Measurements from ENCODE around the gene AGRN. TPM values are rescaled to one million over a fixed set of nuclear protein-coding genes. Genes with fewer than 3 reads are reported as not detected.

Gene AGRN
- polyA plus RNA-seq, 3 donors, result 0.06 to 4.7 (median 0.43) TPM

DNA sequence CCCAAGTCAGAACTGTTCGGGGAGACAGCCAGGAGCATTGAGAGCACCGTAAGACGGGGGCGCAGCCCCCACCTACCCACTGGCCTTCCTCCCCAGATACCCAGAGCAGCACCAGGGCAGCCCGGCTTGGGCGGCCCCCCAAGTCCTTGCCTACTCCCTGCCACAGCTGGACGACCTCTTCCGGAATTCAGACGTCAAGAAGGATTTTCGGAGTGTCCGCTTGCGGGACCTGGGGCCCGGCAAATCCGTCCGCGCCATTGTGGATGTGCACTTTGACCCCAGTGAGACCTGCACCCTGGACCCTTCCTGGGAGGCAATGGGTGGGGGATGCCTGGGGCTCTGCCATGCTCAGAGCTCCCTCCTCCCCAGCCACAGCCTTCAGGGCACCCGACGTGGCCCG, 27.5 kb downstream of the AGRN start:
- no peak overlapping the region for H2AFZ ChIP-seq (ENCODE audit: insufficient read depth, low read depth, low read length, poor library complexity, severe bottlenecking)
- H4K20me1 ChIP-seq (ENCODE audit: insufficient read depth, low read length), result no peaks in the 10 kb centered on the region
- Mint-ChIP-seq H3K4me3 (no peak overlapping the region), H3K9me3 (peaks cover 0 to 9% (median 3%) of the 10 kb centered on the region in 7 donors), H3K27me3 (ENCODE audit: low read depth in 3 of 3) (peaks cover 0 to 4% (median 0%) of the 10 kb centered on the region in 3 donors), H3K4me1 (no peaks in the 10 kb centered on the region), H3K27ac (no peak overlapping the region), H3K36me3 (no peaks in the 10 kb centered on the region)
- H3K27me3 ChIP-seq (ENCODE audit: control insufficient read depth in 2 of 2, insufficient read depth in 2 of 2, low read length in 2 of 2), result no peaks in the 10 kb centered on the region
- intact Hi-C loops (cut with micrococcal nuclease), result no loop called here
- H3K27ac ChIP-seq (ENCODE audit: low read depth in 1 of 2, low read length in 2 of 2), result no peak overlapping the region
- H3K4me2 ChIP-seq (replicated peaks; ENCODE audit: extremely low read depth, low read length, poor library complexity, severe bottlenecking), result no peak overlapping the region
- H3K36me3 ChIP-seq (replicated peaks in 1 of 2; ENCODE audit: control insufficient read depth in 1 of 2, insufficient read depth in 2 of 2, low read length in 2 of 2), result no peaks in the 10 kb centered on the region
- TF ChIP-seq, protein P1, sequence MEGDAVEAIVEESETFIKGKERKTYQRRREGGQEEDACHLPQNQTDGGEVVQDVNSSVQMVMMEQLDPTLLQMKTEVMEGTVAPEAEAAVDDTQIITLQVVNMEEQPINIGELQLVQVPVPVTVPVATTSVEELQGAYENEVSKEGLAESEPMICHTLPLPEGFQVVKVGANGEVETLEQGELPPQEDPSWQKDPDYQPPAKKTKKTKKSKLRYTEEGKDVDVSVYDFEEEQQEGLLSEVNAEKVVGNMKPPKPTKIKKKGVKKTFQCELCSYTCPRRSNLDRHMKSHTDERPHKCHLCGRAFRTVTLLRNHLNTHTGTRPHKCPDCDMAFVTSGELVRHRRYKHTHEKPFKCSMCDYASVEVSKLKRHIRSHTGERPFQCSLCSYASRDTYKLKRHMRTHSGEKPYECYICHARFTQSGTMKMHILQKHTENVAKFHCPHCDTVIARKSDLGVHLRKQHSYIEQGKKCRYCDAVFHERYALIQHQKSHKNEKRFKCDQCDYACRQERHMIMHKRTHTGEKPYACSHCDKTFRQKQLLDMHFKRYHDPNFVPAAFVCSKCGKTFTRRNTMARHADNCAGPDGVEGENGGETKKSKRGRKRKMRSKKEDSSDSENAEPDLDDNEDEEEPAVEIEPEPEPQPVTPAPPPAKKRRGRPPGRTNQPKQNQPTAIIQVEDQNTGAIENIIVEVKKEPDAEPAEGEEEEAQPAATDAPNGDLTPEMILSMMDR (IDR thresholded peaks at IDR 0.05), result no peak
- no peak for DNase-seq
- H3K4me1 ChIP-seq (ENCODE audit: control insufficient read depth in 1 of 2, insufficient read depth in 2 of 2, low read length in 2 of 2), result no peaks in the 10 kb centered on the region
- H3K9ac ChIP-seq (ENCODE audit: insufficient read depth, low read length, poor library complexity, severe bottlenecking), result no peak overlapping the region
- H3K4me3 ChIP-seq (replicated peaks in 1 of 3; ENCODE audit: low read depth in 2 of 3, low read length in 3 of 3), result no peak overlapping the region
- WGBS (ENCODE audit: insufficient coverage), result 94% methylated on average over 11 of the region's 19 CpGs
- H3K79me2 ChIP-seq (ENCODE audit: insufficient read depth, low read length), result no peaks in the 10 kb centered on the region
- H3K9me3 ChIP-seq (replicated peaks in 1 of 2; ENCODE audit: control insufficient read depth in 1 of 2, insufficient read depth in 1 of 2, low read length in 2 of 2), result no peaks in the 10 kb centered on the region

DNA sequence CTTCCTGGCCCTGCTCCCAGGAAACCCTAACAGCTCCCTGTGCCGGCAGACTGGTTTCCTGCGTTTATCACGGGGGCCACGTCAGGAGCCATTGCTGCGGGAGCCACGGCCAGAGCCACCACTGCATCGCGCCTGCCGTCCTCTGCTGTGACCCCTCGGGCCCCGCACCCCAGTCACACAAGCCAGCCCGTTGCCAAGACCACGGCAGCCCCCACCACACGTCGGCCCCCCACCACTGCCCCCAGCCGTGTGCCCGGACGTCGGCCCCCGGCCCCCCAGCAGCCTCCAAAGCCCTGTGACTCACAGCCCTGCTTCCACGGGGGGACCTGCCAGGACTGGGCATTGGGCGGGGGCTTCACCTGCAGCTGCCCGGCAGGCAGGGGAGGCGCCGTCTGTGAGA, 28.0 kb downstream of the AGRN start:
- Mint-ChIP-seq H3K36me3 (no peaks in the 10 kb centered on the region), H3K4me1 (no peaks in the 10 kb centered on the region), H3K27ac (no peak overlapping the region), H3K27me3 (ENCODE audit: low read depth in 3 of 3) (peaks cover 0 to 4% (median 0%) of the 10 kb centered on the region in 3 donors), H3K9me3 (peaks cover 0 to 4% (median 1%) of the 10 kb centered on the region in 7 donors), H3K4me3 (no peak overlapping the region)
- H3K36me3 ChIP-seq (replicated peaks in 1 of 2; ENCODE audit: control insufficient read depth in 1 of 2, insufficient read depth in 2 of 2, low read length in 2 of 2), result no peaks in the 10 kb centered on the region
- no peaks in the 10 kb centered on the region for H3K79me2 ChIP-seq (ENCODE audit: insufficient read depth, low read length)
- no peak for DNase-seq
- H3K9me3 ChIP-seq (replicated peaks in 1 of 2; ENCODE audit: control insufficient read depth in 1 of 2, insufficient read depth in 1 of 2, low read length in 2 of 2), result no peaks in the 10 kb centered on the region
- H3K27ac ChIP-seq (ENCODE audit: low read depth in 1 of 2, low read length in 2 of 2), result no peak overlapping the region
- no peak overlapping the region for H3K4me2 ChIP-seq (replicated peaks; ENCODE audit: extremely low read depth, low read length, poor library complexity, severe bottlenecking)
- TF ChIP-seq, protein P1 (IDR thresholded peaks at IDR 0.05), result no peak
- no peak overlapping the region for H3K9ac ChIP-seq (ENCODE audit: insufficient read depth, low read length, poor library complexity, severe bottlenecking)
- no peaks in the 10 kb centered on the region for H3K4me1 ChIP-seq (ENCODE audit: control insufficient read depth in 1 of 2, insufficient read depth in 2 of 2, low read length in 2 of 2)
- H2AFZ ChIP-seq (ENCODE audit: insufficient read depth, low read depth, low read length, poor library complexity, severe bottlenecking), result no peak overlapping the region
- H4K20me1 ChIP-seq (ENCODE audit: insufficient read depth, low read length), result no peaks in the 10 kb centered on the region
- no peak overlapping the region for H3K4me3 ChIP-seq (replicated peaks in 1 of 3; ENCODE audit: low read depth in 2 of 3, low read length in 3 of 3)
- intact Hi-C loops (cut with micrococcal nuclease), result no loop called here
- WGBS (ENCODE audit: insufficient coverage), result 88% methylated on average over 15 of the region's 25 CpGs
- no peaks in the 10 kb centered on the region for H3K27me3 ChIP-seq (ENCODE audit: control insufficient read depth in 2 of 2, insufficient read depth in 2 of 2, low read length in 2 of 2)

Data from CD14-positive monocyte (primary cell).